ENCODE measurements around the gene ACOT7.

DNA sequence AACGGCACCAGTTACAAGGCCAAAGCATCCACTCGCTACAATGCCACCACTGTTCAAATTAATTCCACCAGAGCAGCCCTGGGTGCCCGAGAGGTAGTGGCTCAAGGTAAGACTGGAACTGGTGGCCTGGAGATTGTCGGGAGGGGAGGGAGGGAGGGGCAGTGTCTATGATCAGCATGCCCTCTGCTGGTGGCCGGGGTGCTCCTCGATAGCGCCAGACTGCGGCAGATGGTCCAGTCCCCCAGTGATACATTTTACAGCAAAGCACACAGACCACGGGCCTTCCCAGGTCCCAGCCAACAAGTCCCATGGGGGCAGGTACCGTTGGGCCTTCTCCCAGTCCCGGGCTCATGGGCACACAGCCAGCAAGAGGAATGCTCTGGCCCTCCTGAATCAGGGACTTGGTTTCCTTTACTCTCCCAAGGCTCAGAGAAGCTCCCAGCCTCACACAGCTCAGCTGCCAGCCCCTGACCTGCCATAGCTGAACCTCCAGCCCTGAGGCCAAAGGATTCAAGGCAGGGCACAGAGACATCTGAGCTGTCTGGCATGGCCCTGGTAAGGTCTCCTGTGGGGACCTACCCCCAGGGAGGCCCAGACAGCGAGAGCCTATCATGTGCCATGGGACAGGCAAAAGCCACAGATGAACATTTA lies 15.3 kb downstream of the ACOT7 start:
- TF ChIP-seq, protein P1, sequence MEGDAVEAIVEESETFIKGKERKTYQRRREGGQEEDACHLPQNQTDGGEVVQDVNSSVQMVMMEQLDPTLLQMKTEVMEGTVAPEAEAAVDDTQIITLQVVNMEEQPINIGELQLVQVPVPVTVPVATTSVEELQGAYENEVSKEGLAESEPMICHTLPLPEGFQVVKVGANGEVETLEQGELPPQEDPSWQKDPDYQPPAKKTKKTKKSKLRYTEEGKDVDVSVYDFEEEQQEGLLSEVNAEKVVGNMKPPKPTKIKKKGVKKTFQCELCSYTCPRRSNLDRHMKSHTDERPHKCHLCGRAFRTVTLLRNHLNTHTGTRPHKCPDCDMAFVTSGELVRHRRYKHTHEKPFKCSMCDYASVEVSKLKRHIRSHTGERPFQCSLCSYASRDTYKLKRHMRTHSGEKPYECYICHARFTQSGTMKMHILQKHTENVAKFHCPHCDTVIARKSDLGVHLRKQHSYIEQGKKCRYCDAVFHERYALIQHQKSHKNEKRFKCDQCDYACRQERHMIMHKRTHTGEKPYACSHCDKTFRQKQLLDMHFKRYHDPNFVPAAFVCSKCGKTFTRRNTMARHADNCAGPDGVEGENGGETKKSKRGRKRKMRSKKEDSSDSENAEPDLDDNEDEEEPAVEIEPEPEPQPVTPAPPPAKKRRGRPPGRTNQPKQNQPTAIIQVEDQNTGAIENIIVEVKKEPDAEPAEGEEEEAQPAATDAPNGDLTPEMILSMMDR (IDR thresholded peaks at IDR 0.05; ENCODE audit: low read depth, low read length, poor library complexity, severe bottlenecking): no peak
- TF ChIP-seq EZH2phosphoT487 (IDR thresholded peaks at IDR 0.05; ENCODE audit: borderline replicate concordance, low read length): no peak
